Adrenal gland (tissue), 19 donors: ENCODE data around the gene RFFL. TPM values are rescaled to one million over a fixed set of nuclear protein-coding genes. Genes with fewer than 3 reads are reported as not detected.
"Not testable (repeated sequence)": the region's sequence is repeated elsewhere in the genome, so short reads cannot be mapped to it uniquely, and the experiment has no call there.

Experiments used
- DNase-seq, 7 donors: peaks; one replicate each; pipeline ENCODE4 v3.0.0-alpha.2; 2019 to 2020
- H3K27ac ChIP-seq, 5 donors: fragments of 200-600 bp; sonication (generic) in 4 of 5; 1 replicate in 3 of 5; 2 replicates in 2 of 5; pipeline versions ENCODE4 v1.5.1 to v1.8.0; 2016 to 2020; ENCODE audit warnings: mild to moderate bottlenecking in 1 of 5
- H3K27me3 ChIP-seq: fragments of 200-600 bp; 2 replicates; pipeline ENCODE4 v1.8.0; 2021
- H3K36me3 ChIP-seq, 2 donors: fragments of 200-600 bp; replicated peaks in 1 of 2; 1 replicate in 1 of 2; 2 replicates in 1 of 2; pipeline versions ENCODE4 v1.5.1 to v1.8.0; 2018 to 2022
- H3K4me1 ChIP-seq, 2 donors: fragments of 200-600 bp; replicated peaks in 1 of 2; 1 replicate in 1 of 2; 2 replicates in 1 of 2; pipeline versions ENCODE4 v1.5.1 to v1.8.0; 2018 to 2021
- H3K4me3 ChIP-seq, 4 donors: fragments of 200-600 bp; sonication (generic) in 3 of 4; one replicate each; pipeline ENCODE4 v1.5.1; 2016 to 2018
- H3K9me3 ChIP-seq, 3 donors: fragments of 200-600 bp; sonication (generic) in 1 of 3; replicated peaks in 1 of 3; 1 replicate in 2 of 3; 2 replicates in 1 of 3; pipeline versions ENCODE4 v1.5.1 to v1.8.0; 2016 to 2021
- POLR2A ChIP-seq, 2 donors: fragments of 450-650 bp; IDR thresholded peaks; one replicate each; pipeline ENCODE4 v1.6.1; 2017; ENCODE audit warnings: antibody characterized with exemption in 2 of 2, mild to moderate bottlenecking in 2 of 2, moderate library complexity in 1 of 2
- WGBS, 4 donors: extraction: QIAGEN DNeasy Blood & Tissue Kit in 2 of 4; methylation state at CpG; one replicate each; pipeline versions ENCODE4 v1.1.5 to v1.1.7; 2013 to 2017; 5-methylcytosine and 5-hydroxymethylcytosine counted together
- intact Hi-C, 2 donors: fragments of 100-400 bp; cut with DNase I; formaldehyde crosslinking; loops; one replicate each; pipeline versions ENCODE4 v1.14.1 to v1.15.0; 2022 to 2023
- long read RNA-seq, 10 donors: library from polyadenylated mRNA in 3 of 10; unstranded in 2 of 10; stranded (forward) in 1 of 10; transcript quantifications; one replicate each; pipeline ENCODE4 v2.0.0 and lab custom pipeline, GENCODE V29; 2021 to 2026
- polyA plus RNA-seq, 3 donors: library from polyadenylated mRNA; stranded (reverse); fragments of 200-250 nt in 2 of 3; fragments of 350-450 nt in 1 of 3; fragmentation: Illumina TruSeq in 1 of 3; extraction: RNeasy Lipid Tissue Mini Kit (QIAGEN cat#74804) in 1 of 3; gene quantifications; one replicate each; pipeline ENCODE4 v1.2.3, GENCODE V29; 2013 to 2014
- total RNA-seq, 9 donors: library from RNA; depleted of rRNA in 4 of 9; stranded (reverse); fragments of >200 nt in 4 of 9; fragments of 120-200 nt in 1 of 9; fragmentation: NEBNext Ultra II Directional in 1 of 9; extraction: Animal tissue kit (Norgen Biotek cat#: 25700) in 1 of 9; gene quantifications; one replicate each; pipeline versions ENCODE4 v1.1.0 to v1.2.4, GENCODE V29; 2013 to 2023
- TF ChIP-seq, protein P1 (sequence below), 6 experiments: fragments of 450-650 bp in 4 of 6; fragments of 200-600 bp in 2 of 6; sonication (generic) in 1 of 6; IDR thresholded peaks; 1 replicate in 5 of 6; 2 replicates in 1 of 6; pipeline versions ENCODE4 v1.5.1 to v1.8.0; 2016 to 2021; ENCODE audit warnings: antibody characterized with exemption in 6 of 6, mild to moderate bottlenecking in 2 of 6, moderate library complexity in 1 of 6
- donor health status: healthy with polysubstance abuse.
- donor health status: Bipolar disorder and iron deficiency.
- donor health status: DM: yes; HTN: yes; CAD: no.
- donor health status: DM: no; HTN: no; CAD: no.
- donor health status: DM: no; HTN: no; CAD: no.
- donor health status: DM: yes; HTN: yes; CAD: no.

The RFFL gene, protein sequence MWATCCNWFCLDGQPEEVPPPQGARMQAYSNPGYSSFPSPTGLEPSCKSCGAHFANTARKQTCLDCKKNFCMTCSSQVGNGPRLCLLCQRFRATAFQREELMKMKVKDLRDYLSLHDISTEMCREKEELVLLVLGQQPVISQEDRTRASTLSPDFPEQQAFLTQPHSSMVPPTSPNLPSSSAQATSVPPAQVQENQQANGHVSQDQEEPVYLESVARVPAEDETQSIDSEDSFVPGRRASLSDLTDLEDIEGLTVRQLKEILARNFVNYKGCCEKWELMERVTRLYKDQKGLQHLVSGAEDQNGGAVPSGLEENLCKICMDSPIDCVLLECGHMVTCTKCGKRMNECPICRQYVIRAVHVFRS
- total RNA-seq: 10 to 100 TPM in 8 of 9 donors, 1 to 10 TPM in 1; 5.3 to 24.4 (median 20.8) TPM
- polyA plus RNA-seq: 10 to 100 TPM in 1 of 3 donors, 1 to 10 TPM in 2; 2.5 to 14.0 (median 3.2) TPM
- long read RNA-seq, donor 1, partial matches to known transcripts: 16 of 16 reads
- long read RNA-seq, donor 1, other reads (novel, unspliced or antisense): 0 of 16 reads
- long read RNA-seq, donor 2: 0 reads
- long read RNA-seq, donor 3, partial matches to known transcripts: 7 of 7 reads
- long read RNA-seq, donor 3, other reads (novel, unspliced or antisense): 0 of 7 reads
- long read RNA-seq, donor 4, partial matches to known transcripts: 0 of 3 reads
- long read RNA-seq, donor 4, other reads (novel, unspliced or antisense): 3 of 3 reads
- long read RNA-seq, donor 5, full-length matches to known transcripts: 9 of 24 reads
- long read RNA-seq, donor 5, partial matches to known transcripts: 2 of 24 reads
- long read RNA-seq, donor 5, other reads (novel, unspliced or antisense): 13 of 24 reads
- long read RNA-seq, donor 6, full-length matches to known transcripts: 1 of 3 reads
- long read RNA-seq, donor 6, partial matches to known transcripts: 1 of 3 reads
- long read RNA-seq, donor 6, other reads (novel, unspliced or antisense): 1 of 3 reads
- long read RNA-seq, donor 7, full-length matches to known transcripts: 1 of 1 reads
- long read RNA-seq, donor 7, partial matches to known transcripts: 0 of 1 reads
- long read RNA-seq, donor 7, other reads (novel, unspliced or antisense): 0 of 1 reads
- long read RNA-seq, donor 8, full-length matches to known transcripts: 1 of 1 reads
- long read RNA-seq, donor 8, partial matches to known transcripts: 0 of 1 reads
- long read RNA-seq, donor 8, other reads (novel, unspliced or antisense): 0 of 1 reads
- long read RNA-seq, donor 9, full-length matches to known transcripts: 1 of 1 reads
- long read RNA-seq, donor 9, partial matches to known transcripts: 0 of 1 reads
- long read RNA-seq, donor 9, other reads (novel, unspliced or antisense): 0 of 1 reads
- long read RNA-seq, donor 10, full-length matches to known transcripts: 1 of 1 reads
- long read RNA-seq, donor 10, partial matches to known transcripts: 0 of 1 reads
- long read RNA-seq, donor 10, other reads (novel, unspliced or antisense): 0 of 1 reads

DNA sequence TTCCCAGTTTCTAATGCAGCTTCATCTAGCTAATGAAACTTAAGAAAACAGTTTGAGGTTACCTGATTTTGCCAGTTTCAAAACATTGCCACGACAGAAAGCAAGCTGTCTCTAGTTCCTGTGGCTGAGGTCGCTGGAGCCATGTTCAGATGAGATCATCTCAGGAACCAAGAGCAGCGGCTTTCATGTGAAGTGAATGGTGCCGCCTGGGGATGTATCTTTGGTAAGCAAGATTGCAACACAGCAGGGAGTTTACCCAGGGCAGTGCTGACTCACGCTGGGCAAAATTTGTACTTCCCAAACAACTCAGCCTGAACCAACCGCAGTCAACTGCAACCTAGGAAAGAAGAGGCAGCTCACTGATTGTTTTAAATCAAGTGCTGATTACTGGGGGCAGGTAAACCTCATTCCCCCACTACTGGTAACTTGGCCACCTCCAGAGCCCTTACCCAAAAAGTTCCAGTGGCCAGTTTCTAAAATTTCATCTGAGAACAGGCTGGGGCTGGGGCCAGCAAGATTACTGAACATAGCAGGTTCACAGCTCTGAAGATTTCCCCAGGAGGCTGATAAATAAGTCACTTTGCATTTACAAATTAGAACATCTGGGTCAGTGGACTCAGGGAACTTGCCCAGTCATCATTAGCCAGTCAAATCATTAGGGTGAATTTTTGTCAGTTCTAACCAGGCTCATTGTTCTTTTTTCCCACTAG, at the start of gene RFFL:
TSS of gene RFFL (minus strand) at position 194 of the 710 bp plus-strand sequence. CDS start 37,154 bp downstream, outside the sequence.
- DNase-seq: peak; percentile 88 to 97 (median 95)
- Histone ChIP-seq H3K4me1 (peaks cover 11 to 17% of the 10 kb centered on the region in 2 donors), H3K27ac (peak within 1 kb of the TSS; percentile 68 to 93 (median 90)), H3K27me3 (no peaks in the 10 kb centered on the region), H3K9me3 (no peaks in the 10 kb centered on the region), H3K36me3 (no peaks in the 10 kb centered on the region), H3K4me3 (peak within 1 kb of the TSS in 2 of 4 donors; percentile 26 to 37)
- peak; percentile 49 to 94 for TF ChIP-seq POLR2A (IDR thresholded peaks at IDR 0.05)
- TF ChIP-seq, protein P1, sequence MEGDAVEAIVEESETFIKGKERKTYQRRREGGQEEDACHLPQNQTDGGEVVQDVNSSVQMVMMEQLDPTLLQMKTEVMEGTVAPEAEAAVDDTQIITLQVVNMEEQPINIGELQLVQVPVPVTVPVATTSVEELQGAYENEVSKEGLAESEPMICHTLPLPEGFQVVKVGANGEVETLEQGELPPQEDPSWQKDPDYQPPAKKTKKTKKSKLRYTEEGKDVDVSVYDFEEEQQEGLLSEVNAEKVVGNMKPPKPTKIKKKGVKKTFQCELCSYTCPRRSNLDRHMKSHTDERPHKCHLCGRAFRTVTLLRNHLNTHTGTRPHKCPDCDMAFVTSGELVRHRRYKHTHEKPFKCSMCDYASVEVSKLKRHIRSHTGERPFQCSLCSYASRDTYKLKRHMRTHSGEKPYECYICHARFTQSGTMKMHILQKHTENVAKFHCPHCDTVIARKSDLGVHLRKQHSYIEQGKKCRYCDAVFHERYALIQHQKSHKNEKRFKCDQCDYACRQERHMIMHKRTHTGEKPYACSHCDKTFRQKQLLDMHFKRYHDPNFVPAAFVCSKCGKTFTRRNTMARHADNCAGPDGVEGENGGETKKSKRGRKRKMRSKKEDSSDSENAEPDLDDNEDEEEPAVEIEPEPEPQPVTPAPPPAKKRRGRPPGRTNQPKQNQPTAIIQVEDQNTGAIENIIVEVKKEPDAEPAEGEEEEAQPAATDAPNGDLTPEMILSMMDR (IDR thresholded peaks at IDR 0.05): peak in 4 of 6 experiments; percentile 9 to 41 (median 18)
- WGBS, 4 donors: 6 to 10% (median 7%) methylated on average over 6 of the region's 6 CpGs
- intact Hi-C loops: loop anchor here in 1 of 2 donors (10.0 kb wide), 1 partner anchor 79 kb away; the partner anchor contains the start of gene LIG3

DNA sequence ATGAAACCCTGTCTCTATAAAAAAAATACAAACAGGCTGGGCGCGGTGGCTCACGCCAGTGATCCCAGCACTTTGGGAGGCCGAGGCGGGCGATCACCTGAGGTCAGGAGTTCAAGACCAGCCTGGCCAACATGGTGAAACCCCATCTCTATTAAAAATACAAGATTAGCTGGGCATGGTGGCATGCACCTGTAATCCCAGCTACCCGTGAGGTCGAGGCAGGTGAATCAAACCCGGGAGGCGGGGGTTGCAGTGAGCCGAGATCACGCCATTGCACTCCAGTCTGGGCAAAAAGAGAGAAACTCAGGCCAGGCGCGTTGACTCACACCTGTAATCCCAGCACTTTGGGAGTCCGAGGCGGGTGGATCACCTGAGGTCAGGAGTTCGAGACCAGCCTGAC, 47.3 kb upstream of the RFFL start:
- not testable (repeated sequence) for H3K4me1 ChIP-seq, H3K9me3 ChIP-seq, H3K36me3 ChIP-seq, DNase-seq, H3K27ac ChIP-seq, H3K27me3 ChIP-seq, H3K4me3 ChIP-seq
- 98 to 100% (median 98%) methylated on average over 11 to 17 of the region's 17 CpGs for WGBS, 4 donors
- intact Hi-C loops: loop anchor here in 1 of 2 donors (10.0 kb wide), 1 partner anchor 476 kb away; no protein-coding TSS in a partner anchor

DNA sequence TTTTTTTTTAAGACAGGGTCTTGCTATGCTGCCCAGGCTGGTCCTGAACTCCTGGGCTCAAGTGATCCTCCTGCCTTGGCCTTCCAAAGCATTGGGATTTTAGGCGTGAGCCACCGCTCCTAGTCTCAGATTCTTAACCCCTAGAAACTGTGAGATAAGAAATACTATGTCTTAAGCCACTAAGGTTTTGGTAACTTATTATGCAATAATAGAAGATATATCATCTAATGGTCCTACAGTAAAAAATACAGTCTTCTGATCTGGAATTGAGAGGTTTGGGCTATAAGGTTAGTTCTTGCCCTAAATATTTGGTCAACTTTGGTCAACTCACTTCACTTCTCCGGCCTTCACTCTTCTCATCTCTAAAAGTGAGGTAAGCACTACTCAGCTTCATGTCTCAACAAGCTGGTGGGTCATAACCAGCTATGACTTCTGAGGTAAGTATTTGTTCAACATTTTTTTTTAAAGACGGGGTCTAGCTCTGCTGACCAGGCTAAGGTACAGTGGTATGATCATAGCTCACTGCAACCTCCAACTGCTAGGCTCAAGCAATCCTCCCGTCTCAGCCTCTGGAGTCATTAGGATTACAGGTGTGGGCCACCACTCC, 41.4 kb upstream of the RFFL start:
- Histone ChIP-seq H3K4me1 (no peaks in the 10 kb centered on the region), H3K36me3 (peaks cover 0 to 25% of the 10 kb centered on the region in 2 donors), H3K4me3 (no peak overlapping the region), H3K9me3 (no peaks in the 10 kb centered on the region), H3K27ac (no peak overlapping the region), H3K27me3 (no peaks in the 10 kb centered on the region)
- intact Hi-C loops: no loop called here
- TF ChIP-seq, protein P1 (IDR thresholded peaks at IDR 0.05): no peak
- TF ChIP-seq POLR2A (IDR thresholded peaks at IDR 0.05): no peak
- WGBS, 4 donors: 94 to 99% (median 97%) methylated on average over 5 of the region's 5 CpGs
- DNase-seq: no peak
